Smooth muscle cell (in vitro differentiated cells): ENCODE measurements around the gene TRPV3. TPM values are rescaled to one million over a fixed set of nuclear protein-coding genes. Genes with fewer than 3 reads are reported as not detected.

Experiments used
- DNase-seq: peaks from one replicate; lab custom pipeline; 2025; ENCODE audit not compliant: unreplicated experiment; lab: John Stamatoyannopoulos, UW
- H2AFZ ChIP-seq: fragments of 200-600 bp; sonication (generic); 2 replicates; pipeline ENCODE4 v1.6.0; 2016; ENCODE audit warnings: antibody characterized with exemption, low read depth, mild to moderate bottlenecking
- H3F3A ChIP-seq: fragments of 200-600 bp; sonication (generic); 2 replicates; pipeline ENCODE4 v1.6.0; 2017; ENCODE audit warnings: antibody characterized with exemption, low read depth
- H3K27ac ChIP-seq: fragments of 200-600 bp; sonication (generic); 2 replicates; pipeline ENCODE4 v1.5.1; 2016; ENCODE audit warnings: low read depth, mild to moderate bottlenecking
- H3K27me3 ChIP-seq: fragments of 200-600 bp; sonication (generic); 2 replicates; pipeline ENCODE4 v1.6.1; 2016; ENCODE audit warnings: low read depth, mild to moderate bottlenecking
- H3K36me3 ChIP-seq: fragments of 200-600 bp; sonication (generic); 2 replicates; pipeline ENCODE4 v1.5.1; 2016; ENCODE audit warnings: low read depth
- H3K4me1 ChIP-seq: fragments of 200-600 bp; sonication (generic); 2 replicates; pipeline ENCODE4 v1.5.1; 2016; ENCODE audit warnings: low read depth
- H3K4me2 ChIP-seq: fragments of 200-600 bp; sonication (generic); 2 replicates; pipeline ENCODE4 v1.6.0; 2016; ENCODE audit warnings: mild to moderate bottlenecking
- H3K4me3 ChIP-seq: fragments of 200-600 bp; sonication (generic); 2 replicates; pipeline ENCODE4 v1.5.1; 2016; ENCODE audit warnings: mild to moderate bottlenecking
- H3K79me2 ChIP-seq: fragments of 200-600 bp; sonication (generic); 2 replicates; pipeline ENCODE4 v1.6.0; 2016; ENCODE audit warnings: low read depth, mild to moderate bottlenecking
- H3K9ac ChIP-seq: fragments of 200-600 bp; sonication (generic); 2 replicates; pipeline ENCODE4 v1.6.0; 2016; ENCODE audit warnings: low read depth
- H3K9me3 ChIP-seq: fragments of 200-600 bp; sonication (generic); replicated peaks from 2 replicates; pipeline ENCODE4 v1.5.1; 2016; ENCODE audit warnings: low read depth
- H4K20me1 ChIP-seq: fragments of 200-600 bp; sonication (generic); 2 replicates; pipeline ENCODE4 v1.6.0; 2016; ENCODE audit warnings: low read depth
- WGBS: methylation state at CpG from one replicate; pipeline ENCODE4 v1.1.7; 2016; ENCODE audit warnings: low lambda C conversion rate; 5-methylcytosine and 5-hydroxymethylcytosine counted together
- polyA plus RNA-seq: library from polyadenylated mRNA; unstranded; fragments of >200 nt; fragmentation: Nextera tagmentation; extraction: Ambion mirVana; gene quantifications from 2 replicates; pipeline ENCODE4 v1.2.1, GENCODE V29; 2016
- total RNA-seq: library from RNA; depleted of rRNA; stranded (reverse); fragments of >200 nt; gene quantifications from 2 replicates; pipeline ENCODE4 v1.2.3, GENCODE V29; 2014
- TF ChIP-seq, protein P1 (sequence below): fragments of 200-600 bp; sonication (generic); IDR thresholded peaks from 2 replicates; pipeline ENCODE4 v1.5.1; 2017; ENCODE audit warnings: borderline replicate concordance, mild to moderate bottlenecking, antibody characterized with exemption; ENCODE audit not compliant: insufficient read depth, poor library complexity, severe bottlenecking

The TRPV3 gene
- total and polyA plus RNA-seq, 2 experiments from 2014 or later = 0.53 to 6.4 TPM

- H2AFZ ChIP-seq = no peak overlapping the region
- H3K79me2 ChIP-seq = no peaks in the 10 kb centered on the region
- no peaks in the 10 kb centered on the region for H3K4me1 ChIP-seq
- no peaks in the 10 kb centered on the region for H3K27me3 ChIP-seq
- no peaks in the 10 kb centered on the region for H3K36me3 ChIP-seq
- TF ChIP-seq, protein P1, sequence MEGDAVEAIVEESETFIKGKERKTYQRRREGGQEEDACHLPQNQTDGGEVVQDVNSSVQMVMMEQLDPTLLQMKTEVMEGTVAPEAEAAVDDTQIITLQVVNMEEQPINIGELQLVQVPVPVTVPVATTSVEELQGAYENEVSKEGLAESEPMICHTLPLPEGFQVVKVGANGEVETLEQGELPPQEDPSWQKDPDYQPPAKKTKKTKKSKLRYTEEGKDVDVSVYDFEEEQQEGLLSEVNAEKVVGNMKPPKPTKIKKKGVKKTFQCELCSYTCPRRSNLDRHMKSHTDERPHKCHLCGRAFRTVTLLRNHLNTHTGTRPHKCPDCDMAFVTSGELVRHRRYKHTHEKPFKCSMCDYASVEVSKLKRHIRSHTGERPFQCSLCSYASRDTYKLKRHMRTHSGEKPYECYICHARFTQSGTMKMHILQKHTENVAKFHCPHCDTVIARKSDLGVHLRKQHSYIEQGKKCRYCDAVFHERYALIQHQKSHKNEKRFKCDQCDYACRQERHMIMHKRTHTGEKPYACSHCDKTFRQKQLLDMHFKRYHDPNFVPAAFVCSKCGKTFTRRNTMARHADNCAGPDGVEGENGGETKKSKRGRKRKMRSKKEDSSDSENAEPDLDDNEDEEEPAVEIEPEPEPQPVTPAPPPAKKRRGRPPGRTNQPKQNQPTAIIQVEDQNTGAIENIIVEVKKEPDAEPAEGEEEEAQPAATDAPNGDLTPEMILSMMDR = no peak
- WGBS = 92% methylated on average over 10 of the region's 10 CpGs
- no peak overlapping the region for H3K9ac ChIP-seq
- H3K4me3 ChIP-seq = no peak overlapping the region
- no peaks in the 10 kb centered on the region for H3F3A ChIP-seq
- no peak for DNase-seq
- no peak overlapping the region for H3K27ac ChIP-seq
- no peaks in the 10 kb centered on the region for H4K20me1 ChIP-seq
- no peaks in the 10 kb centered on the region for H3K9me3 ChIP-seq
- no peak overlapping the region for H3K4me2 ChIP-seq
Measured at GRCh38 chr17:3555189-3555796, 2.3 kb downstream of the TRPV3 start.

DNA sequence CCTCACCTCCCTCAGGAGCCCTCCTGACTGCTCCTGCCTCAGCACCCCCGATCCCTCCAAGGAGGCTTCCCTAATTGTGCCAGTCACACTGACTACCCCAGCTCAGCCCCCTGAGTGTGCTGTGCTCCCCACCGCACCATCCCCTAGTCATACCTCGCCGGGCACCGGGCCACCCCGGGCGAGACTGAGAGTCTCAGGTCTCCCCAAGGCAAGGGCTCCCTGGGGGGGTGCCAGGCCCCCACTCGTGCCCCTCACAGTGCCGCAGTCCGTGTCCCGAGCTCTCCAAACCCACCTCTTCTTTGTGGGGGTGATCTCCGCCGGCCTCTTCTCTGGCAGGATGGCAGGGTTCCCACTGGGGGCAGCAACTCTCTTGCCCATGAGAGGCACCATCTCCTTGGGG lies 3.2 kb downstream of the TRPV3 start:
- no peaks in the 10 kb centered on the region for H3K36me3 ChIP-seq
- H3K9me3 ChIP-seq = no peaks in the 10 kb centered on the region
- H3K79me2 ChIP-seq = no peaks in the 10 kb centered on the region
- H3K4me1 ChIP-seq = no peaks in the 10 kb centered on the region
- TF ChIP-seq, protein P1 = no peak
- no peak overlapping the region for H3K9ac ChIP-seq
- H4K20me1 ChIP-seq = no peaks in the 10 kb centered on the region
- H3K4me3 ChIP-seq = no peak overlapping the region
- no peaks in the 10 kb centered on the region for H3F3A ChIP-seq
- 92% methylated on average over 13 of the region's 13 CpGs for WGBS
- H3K4me2 ChIP-seq = no peak overlapping the region
- DNase-seq = no peak
- H3K27me3 ChIP-seq = no peaks in the 10 kb centered on the region
- H2AFZ ChIP-seq = no peak overlapping the region
- H3K27ac ChIP-seq = no peak overlapping the region

DNA sequence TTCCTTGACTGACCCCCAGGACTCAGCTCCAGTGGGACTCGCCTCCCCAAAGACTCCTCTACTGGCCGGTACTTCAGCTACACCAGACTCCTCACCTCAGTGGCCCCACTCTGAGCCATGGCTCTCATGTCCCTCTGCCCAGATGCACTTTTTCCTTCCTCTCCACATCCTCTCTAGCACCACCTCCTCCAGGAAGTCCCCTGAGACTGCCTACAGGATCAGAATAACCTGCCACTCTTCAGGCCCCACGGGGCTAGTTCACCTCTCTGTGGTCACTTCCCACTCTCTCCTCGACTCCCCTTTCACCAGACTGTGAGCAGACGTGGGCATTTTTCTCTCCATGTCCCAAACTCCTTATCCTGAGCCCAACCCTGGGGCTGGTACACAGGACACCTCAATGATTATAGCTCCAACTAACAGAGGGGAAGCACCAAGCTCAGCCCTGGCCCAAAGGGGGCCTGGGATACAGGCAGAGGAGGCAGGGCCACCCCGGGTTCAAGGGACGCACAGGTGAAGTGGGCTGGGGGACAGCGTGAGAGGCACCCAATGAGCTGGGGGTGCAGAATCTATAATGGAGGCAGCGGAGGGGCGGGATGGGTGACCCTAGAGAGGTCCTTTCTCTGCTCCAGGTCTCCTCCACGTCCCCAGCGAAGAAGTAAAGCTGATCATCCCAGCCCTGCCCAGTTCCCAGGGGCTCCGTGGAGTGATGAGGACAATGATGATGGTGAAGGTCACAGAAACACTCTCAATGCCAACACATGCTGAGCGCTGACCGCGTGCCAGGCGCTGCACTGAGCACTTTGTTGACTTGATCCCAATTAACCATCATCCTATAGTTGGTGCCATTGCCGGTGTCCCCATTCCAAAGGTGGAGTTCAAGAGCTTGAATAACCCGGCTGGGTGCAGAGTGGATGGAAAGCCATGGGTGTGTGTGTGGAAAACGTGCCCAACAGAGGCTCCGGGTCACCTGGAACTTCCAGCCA lies 3.9 kb downstream of the TRPV3 start:
- no peaks in the 10 kb centered on the region for H3K9me3 ChIP-seq
- no peaks in the 10 kb centered on the region for H3F3A ChIP-seq
- no peaks in the 10 kb centered on the region for H3K4me1 ChIP-seq
- H2AFZ ChIP-seq = no peak overlapping the region
- TF ChIP-seq, protein P1 = no peak
- no peak overlapping the region for H3K4me3 ChIP-seq
- no peaks in the 10 kb centered on the region for H3K27me3 ChIP-seq
- H3K27ac ChIP-seq = no peak overlapping the region
- no peaks in the 10 kb centered on the region for H4K20me1 ChIP-seq
- no peak overlapping the region for H3K9ac ChIP-seq
- H3K36me3 ChIP-seq = no peaks in the 10 kb centered on the region
- no peaks in the 10 kb centered on the region for H3K79me2 ChIP-seq
- WGBS = 94% methylated on average over 20 of the region's 21 CpGs
- no peak overlapping the region for H3K4me2 ChIP-seq
- no peak for DNase-seq
